Suprapubic skin (tissue), 4 donors: ENCODE data around the gene SAMD4B.

Source experiments
- CTCF ChIP-seq, 2 donors: fragments of 200-600 bp in 1 of 2; fragments of 450-650 bp in 1 of 2; sonication (generic) in 1 of 2; IDR thresholded peaks; one replicate each; pipeline ENCODE4 v1.5.1; 2016 to 2019; ENCODE audit warnings: antibody characterized with exemption in 2 of 2, mild to moderate bottlenecking in 1 of 2, moderate library complexity in 1 of 2
- EP300 ChIP-seq: sonication (generic); formaldehyde crosslinking; IDR thresholded peaks from one replicate; pipeline ENCODE4 v1.6.1; 2017; ENCODE audit warnings: antibody characterized with exemption
- POLR2A ChIP-seq, 2 donors: fragments of 450-650 bp; IDR thresholded peaks; one replicate each; pipeline ENCODE4 v1.6.1; 2017; ENCODE audit warnings: antibody characterized with exemption in 2 of 2, mild to moderate bottlenecking in 2 of 2, moderate library complexity in 2 of 2
- POLR2AphosphoS5 ChIP-seq, 3 donors: sonication (generic); formaldehyde crosslinking; IDR thresholded peaks; one replicate each; pipeline ENCODE4 v1.6.1; 2017; ENCODE audit warnings: antibody characterized with exemption in 3 of 3

- TF ChIP-seq EP300 (no peak), POLR2A (IDR thresholded peaks at IDR 0.05) (no peak), CTCF (IDR thresholded peaks at IDR 0.05) (no peak), POLR2AphosphoS5 (IDR thresholded peaks at IDR 0.05) (no peak)
These were observed 13.0 kb downstream of the SAMD4B start for GRCh38 chr19:39355253-39355652.
